SK-N-SH (cell line): ENCODE measurements around the gene CORT. TPM values are rescaled to one million over a fixed set of nuclear protein-coding genes. Genes with fewer than 3 reads are reported as not detected.
A peak's percentile ranks its signal among the peaks of the same experiment; 100 is the strongest.

Experiments used
- CTCF ChIA-PET: fragments of 300-600, 350-600 bp; formaldehyde crosslinking; extraction: SDS; loops from one replicate; lab custom pipeline; 2021; lab: Yijun Ruan, JAX
- POLR2A ChIA-PET: fragments of 350-600 bp; sonication (Branson Sonifier 250); formaldehyde crosslinking; extraction: SDS; loops from one replicate; lab custom pipeline; 2020; ENCODE audit warnings: antibody characterized with exemption, inconsistent platforms; lab: Yijun Ruan, JAX
- DNase-seq: peaks from one replicate; pipeline ENCODE4 v3.0.0; 2012
- H2AFZ ChIP-seq: fragments of 200-600 bp; sonication (generic); 2 replicates; pipeline ENCODE4 v1.8.1; 2016; ENCODE audit warnings: antibody characterized with exemption, mild to moderate bottlenecking, low read depth
- H3F3A ChIP-seq: fragments of 200-600 bp; sonication (generic); replicated peaks from 2 replicates; pipeline ENCODE3; 2016; ENCODE audit warnings: antibody characterized with exemption, mild to moderate bottlenecking; ENCODE audit not compliant: insufficient read depth
- H3K27ac ChIP-seq, 2 experiments: fragments of 200-500 bp in 1 of 2; fragments of 200-600 bp in 1 of 2; sonication (Bioruptor generic) in 1 of 2; sonication (generic), shearing (Covaris generic) in 1 of 2; 2 replicates each; pipeline versions ENCODE4 v1.5.1 to v1.6.1; 2014 to 2016; ENCODE audit warnings: low read depth in 2 of 2, inconsistent platforms in 1 of 2, low read length in 1 of 2, mild to moderate bottlenecking in 1 of 2, mixed read lengths in 1 of 2
- H3K27me3 ChIP-seq: fragments of 200-600 bp; sonication (generic), shearing (Covaris generic); 2 replicates; pipeline ENCODE4 v1.6.1; 2016; ENCODE audit warnings: mixed run types; ENCODE audit not compliant: insufficient read depth
- H3K36me3 ChIP-seq, 2 experiments: fragments of 200-500 bp in 1 of 2; fragments of 200-600 bp in 1 of 2; sonication (Bioruptor generic) in 1 of 2; sonication (generic) in 1 of 2; replicated peaks in 1 of 2; 2 replicates each; pipeline versions ENCODE3 to v1.5.1; 2014 to 2016; ENCODE audit warnings: low read length in 1 of 2, mild to moderate bottlenecking in 1 of 2; ENCODE audit not compliant: insufficient read depth in 2 of 2, control insufficient read depth in 1 of 2
- H3K4me1 ChIP-seq, 2 experiments: fragments of 200-500 bp in 1 of 2; fragments of 200-600 bp in 1 of 2; sonication (Bioruptor generic) in 1 of 2; sonication (generic), shearing (Covaris generic) in 1 of 2; 2 replicates each; pipeline versions ENCODE4 v1.5.1 to v1.6.1; 2014 to 2016; ENCODE audit warnings: low read depth in 1 of 2, low read length in 1 of 2, mixed run types in 1 of 2; ENCODE audit not compliant: insufficient read depth in 2 of 2, control insufficient read depth in 1 of 2
- H3K4me2 ChIP-seq: fragments of 200-600 bp; sonication (generic), shearing (Covaris generic); 2 replicates; pipeline ENCODE4 v1.6.1; 2017; ENCODE audit warnings: mixed run types
- H3K4me3 ChIP-seq, 2 experiments: fragments of 200-500 bp in 1 of 2; fragments of 200-600 bp in 1 of 2; sonication (Bioruptor generic) in 1 of 2; sonication (generic), shearing (Covaris generic) in 1 of 2; 2 replicates each; pipeline versions ENCODE4 v1.5.1 to v1.8.1; 2014 to 2016; ENCODE audit warnings: low read depth in 2 of 2, inconsistent platforms in 1 of 2, low read length in 1 of 2, mild to moderate bottlenecking in 1 of 2, mixed read lengths in 1 of 2, moderate library complexity in 1 of 2
- H3K79me2 ChIP-seq: fragments of 200-600 bp; sonication (generic); 2 replicates; pipeline ENCODE4 v1.8.1; 2017; ENCODE audit warnings: mild to moderate bottlenecking; ENCODE audit not compliant: insufficient read depth
- H3K9ac ChIP-seq: fragments of 200-600 bp; sonication (generic); 2 replicates; pipeline ENCODE4 v1.6.1; 2017; ENCODE audit warnings: mixed run types
- H3K9me2 ChIP-seq: fragments of 200-600 bp; sonication (generic); 2 replicates; pipeline ENCODE4 v1.6.1; 2017; ENCODE audit warnings: mixed run types
- H3K9me3 ChIP-seq: fragments of 200-600 bp; sonication (generic); 2 replicates; pipeline ENCODE4 v1.6.1; 2017; ENCODE audit warnings: mixed run types, mild to moderate bottlenecking, moderate library complexity
- H4K20me1 ChIP-seq: fragments of 200-600 bp; sonication (generic); 2 replicates; pipeline ENCODE4 v1.6.1; 2017; ENCODE audit warnings: mild to moderate bottlenecking, mixed run types; ENCODE audit not compliant: insufficient read depth
- CHD2 ChIP-seq: fragments of 150-350 bp; IDR thresholded peaks from 2 replicates; pipeline ENCODE4 v1.6.1; 2018; ENCODE audit warnings: low read length; ENCODE audit not compliant: partially characterized antibody
- ELF1 ChIP-seq: IDR thresholded peaks from 2 replicates; pipeline ENCODE4 v1.4.0; 2012
- EP300 ChIP-seq, 2 experiments: IDR thresholded peaks; 2 replicates each; pipeline versions ENCODE4 v1.4.0 to v1.6.1; 2012; ENCODE audit warnings: borderline replicate concordance in 1 of 2, low read depth in 1 of 2, low read length in 1 of 2
- FOSL2 ChIP-seq: IDR thresholded peaks from 2 replicates; pipeline ENCODE4 v1.4.0; 2012; ENCODE audit warnings: low read depth, mild to moderate bottlenecking, moderate library complexity, borderline replicate concordance
- GABPA ChIP-seq: IDR thresholded peaks from 2 replicates; pipeline ENCODE4 v1.4.0; 2012; ENCODE audit warnings: low read depth, mild to moderate bottlenecking
- GATA2 ChIP-seq: sonication (generic); formaldehyde crosslinking; IDR thresholded peaks from 2 replicates; pipeline ENCODE4 v1.5.0; 2020; ENCODE audit warnings: mild to moderate bottlenecking, missing genetic modification reagents
- JUND ChIP-seq: IDR thresholded peaks from 2 replicates; pipeline ENCODE4 v1.4.0; 2012
- MEF2A ChIP-seq: IDR thresholded peaks from 2 replicates; pipeline ENCODE4 v1.4.0; 2012; ENCODE audit warnings: low read depth, borderline replicate concordance
- MXI1 ChIP-seq: IDR thresholded peaks from 2 replicates; pipeline ENCODE4 v1.6.1; 2012; ENCODE audit warnings: mild to moderate bottlenecking, low read depth, low read length, improper control_type of control experiment
- NFIC ChIP-seq: IDR thresholded peaks from 2 replicates; pipeline ENCODE4 v1.4.0; 2012; ENCODE audit warnings: borderline replicate concordance
- RCOR1 ChIP-seq: fragments of 150-350 bp; IDR thresholded peaks from 2 replicates; pipeline ENCODE4 v1.6.1; 2017; ENCODE audit warnings: antibody characterized with exemption, low read length
- RXRA ChIP-seq: IDR thresholded peaks from 2 replicates; pipeline ENCODE4 v1.4.0; 2012; ENCODE audit warnings: low read depth, mild to moderate bottlenecking, borderline replicate concordance
- SIN3A ChIP-seq: IDR thresholded peaks from 2 replicates; pipeline ENCODE4 v1.6.1; 2012; ENCODE audit warnings: low read depth, mild to moderate bottlenecking, low read length, moderate library complexity, borderline replicate concordance
- SMC3 ChIP-seq: IDR thresholded peaks from 2 replicates; pipeline ENCODE4 v1.6.1; 2012; ENCODE audit warnings: low read depth, low read length, improper control_type of control experiment
- TEAD4 ChIP-seq: IDR thresholded peaks from 2 replicates; pipeline ENCODE4 v1.4.0; 2012; ENCODE audit warnings: mild to moderate bottlenecking, borderline replicate concordance; ENCODE audit not compliant: insufficient read depth
- YY1 ChIP-seq: IDR thresholded peaks from 2 replicates; pipeline ENCODE4 v1.4.0; 2012; ENCODE audit warnings: low read depth, mild to moderate bottlenecking
- WGBS: methylation state at CpG from one replicate; pipeline ENCODE4 v1.1.6; 2017; ENCODE audit warnings: low lambda C conversion rate; 5-methylcytosine and 5-hydroxymethylcytosine counted together
- polyA plus RNA-seq, 3 experiments: library from polyadenylated mRNA; depleted of rRNA; stranded (reverse); fragments of >200 nt; gene quantifications; 2 replicates each; pipeline ENCODE4 v1.2.3, GENCODE V29; 2012
- TF ChIP-seq, protein P1 (sequence below): IDR thresholded peaks from 2 replicates; pipeline ENCODE4 v1.6.1; 2012; ENCODE audit warnings: mild to moderate bottlenecking, low read depth, low read length, moderate library complexity
- TF ChIP-seq, protein P2 (sequence below): fragments of 150-350 bp; IDR thresholded peaks from 2 replicates; pipeline ENCODE4 v1.6.1; 2016; ENCODE audit warnings: mild to moderate bottlenecking, low read depth, low read length
- TF ChIP-seq, protein P3 (sequence below): fragments of 200-600 bp; sonication (generic); IDR thresholded peaks from 2 replicates; pipeline ENCODE4 v1.6.1; 2017; ENCODE audit warnings: antibody characterized with exemption, mild to moderate bottlenecking, moderate library complexity

Gene CORT
- polyA plus RNA-seq, 1 of the 3 experiments (the other 2 are of a cell fraction) = 0.26 TPM

DNA sequence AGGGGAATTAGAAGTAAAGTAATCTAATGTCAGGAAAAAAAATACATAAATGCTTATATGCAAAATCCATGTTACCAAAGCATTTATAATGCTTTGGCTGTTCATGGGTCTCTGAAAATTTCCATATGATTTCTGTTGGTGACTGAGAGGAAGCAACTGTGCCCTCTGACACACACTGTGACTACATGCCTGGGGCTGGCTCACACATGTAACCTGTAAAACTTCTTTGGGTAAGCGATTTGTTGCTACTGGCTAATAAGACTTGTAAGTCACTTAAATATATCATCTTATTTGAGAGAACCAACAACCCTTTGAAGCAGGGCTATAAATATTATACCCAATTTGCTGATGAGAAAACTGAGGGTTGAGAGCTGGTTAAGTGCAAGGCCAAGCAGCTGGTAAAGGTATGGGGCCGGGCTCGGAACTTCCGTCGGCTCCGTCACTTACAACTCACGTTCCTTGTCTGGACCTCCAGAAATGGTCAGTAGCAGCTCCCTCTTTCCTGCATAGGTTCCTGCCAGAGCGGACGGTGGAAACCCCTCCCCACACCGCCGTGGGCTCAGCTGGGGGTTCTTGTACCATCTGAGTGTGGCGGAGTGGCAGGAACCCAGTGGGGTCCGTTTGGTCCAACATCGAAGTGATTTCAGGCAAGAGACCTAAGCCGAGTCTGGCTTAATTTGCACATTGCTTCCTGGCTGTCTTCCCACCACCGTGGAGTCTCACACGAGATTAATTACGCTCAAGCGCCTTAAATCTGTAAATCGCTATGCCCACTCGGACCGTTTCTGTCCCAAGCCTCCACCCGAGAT, 21.8 kb downstream of the CORT start:
- Histone ChIP-seq H3K27me3 (no peaks in the 10 kb centered on the region), H3K9me2 (no peaks in the 10 kb centered on the region), H3K4me3 (peak overlapping the region; percentile 70 to 85), H3K27ac (peak overlapping the region; percentile 50 to 72; a peak in 3 of 4 replicates), H3K4me1 (peaks cover 8 to 13% of the 10 kb centered on the region in 2 experiments; a peak in 3 of 4 replicates), H3K4me2 (peak overlapping the region; percentile 82), H2AFZ (peak overlapping the region; percentile 78), H3K79me2 (peaks cover 41% of the 10 kb centered on the region)
- CTCF ChIA-PET = interaction anchor here (0.8 to 2.1 kb wide), 4 partner anchors 16 to 41 kb away, joined by 3 to 7 read pairs (median 4); partner anchors contain the start of gene CENPS
- WGBS = 3% methylated on average over 21 of the region's 23 CpGs
- TF ChIP-seq NFIC = no peak
- TF ChIP-seq, protein P1, sequence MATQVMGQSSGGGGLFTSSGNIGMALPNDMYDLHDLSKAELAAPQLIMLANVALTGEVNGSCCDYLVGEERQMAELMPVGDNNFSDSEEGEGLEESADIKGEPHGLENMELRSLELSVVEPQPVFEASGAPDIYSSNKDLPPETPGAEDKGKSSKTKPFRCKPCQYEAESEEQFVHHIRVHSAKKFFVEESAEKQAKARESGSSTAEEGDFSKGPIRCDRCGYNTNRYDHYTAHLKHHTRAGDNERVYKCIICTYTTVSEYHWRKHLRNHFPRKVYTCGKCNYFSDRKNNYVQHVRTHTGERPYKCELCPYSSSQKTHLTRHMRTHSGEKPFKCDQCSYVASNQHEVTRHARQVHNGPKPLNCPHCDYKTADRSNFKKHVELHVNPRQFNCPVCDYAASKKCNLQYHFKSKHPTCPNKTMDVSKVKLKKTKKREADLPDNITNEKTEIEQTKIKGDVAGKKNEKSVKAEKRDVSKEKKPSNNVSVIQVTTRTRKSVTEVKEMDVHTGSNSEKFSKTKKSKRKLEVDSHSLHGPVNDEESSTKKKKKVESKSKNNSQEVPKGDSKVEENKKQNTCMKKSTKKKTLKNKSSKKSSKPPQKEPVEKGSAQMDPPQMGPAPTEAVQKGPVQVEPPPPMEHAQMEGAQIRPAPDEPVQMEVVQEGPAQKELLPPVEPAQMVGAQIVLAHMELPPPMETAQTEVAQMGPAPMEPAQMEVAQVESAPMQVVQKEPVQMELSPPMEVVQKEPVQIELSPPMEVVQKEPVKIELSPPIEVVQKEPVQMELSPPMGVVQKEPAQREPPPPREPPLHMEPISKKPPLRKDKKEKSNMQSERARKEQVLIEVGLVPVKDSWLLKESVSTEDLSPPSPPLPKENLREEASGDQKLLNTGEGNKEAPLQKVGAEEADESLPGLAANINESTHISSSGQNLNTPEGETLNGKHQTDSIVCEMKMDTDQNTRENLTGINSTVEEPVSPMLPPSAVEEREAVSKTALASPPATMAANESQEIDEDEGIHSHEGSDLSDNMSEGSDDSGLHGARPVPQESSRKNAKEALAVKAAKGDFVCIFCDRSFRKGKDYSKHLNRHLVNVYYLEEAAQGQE = no peak
- no peak for TF ChIP-seq CHD2
- TF ChIP-seq FOSL2 = no peak
- TF ChIP-seq RCOR1 = no peak
- no peak for TF ChIP-seq YY1
- TF ChIP-seq MXI1 = no peak
- no peak for TF ChIP-seq SIN3A
- TF ChIP-seq SMC3 = no peak
- TF ChIP-seq RXRA = no peak
- TF ChIP-seq MEF2A = no peak
- TF ChIP-seq, protein P2, sequence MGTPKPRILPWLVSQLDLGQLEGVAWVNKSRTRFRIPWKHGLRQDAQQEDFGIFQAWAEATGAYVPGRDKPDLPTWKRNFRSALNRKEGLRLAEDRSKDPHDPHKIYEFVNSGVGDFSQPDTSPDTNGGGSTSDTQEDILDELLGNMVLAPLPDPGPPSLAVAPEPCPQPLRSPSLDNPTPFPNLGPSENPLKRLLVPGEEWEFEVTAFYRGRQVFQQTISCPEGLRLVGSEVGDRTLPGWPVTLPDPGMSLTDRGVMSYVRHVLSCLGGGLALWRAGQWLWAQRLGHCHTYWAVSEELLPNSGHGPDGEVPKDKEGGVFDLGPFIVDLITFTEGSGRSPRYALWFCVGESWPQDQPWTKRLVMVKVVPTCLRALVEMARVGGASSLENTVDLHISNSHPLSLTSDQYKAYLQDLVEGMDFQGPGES = no peak
- TF ChIP-seq, protein P3, sequence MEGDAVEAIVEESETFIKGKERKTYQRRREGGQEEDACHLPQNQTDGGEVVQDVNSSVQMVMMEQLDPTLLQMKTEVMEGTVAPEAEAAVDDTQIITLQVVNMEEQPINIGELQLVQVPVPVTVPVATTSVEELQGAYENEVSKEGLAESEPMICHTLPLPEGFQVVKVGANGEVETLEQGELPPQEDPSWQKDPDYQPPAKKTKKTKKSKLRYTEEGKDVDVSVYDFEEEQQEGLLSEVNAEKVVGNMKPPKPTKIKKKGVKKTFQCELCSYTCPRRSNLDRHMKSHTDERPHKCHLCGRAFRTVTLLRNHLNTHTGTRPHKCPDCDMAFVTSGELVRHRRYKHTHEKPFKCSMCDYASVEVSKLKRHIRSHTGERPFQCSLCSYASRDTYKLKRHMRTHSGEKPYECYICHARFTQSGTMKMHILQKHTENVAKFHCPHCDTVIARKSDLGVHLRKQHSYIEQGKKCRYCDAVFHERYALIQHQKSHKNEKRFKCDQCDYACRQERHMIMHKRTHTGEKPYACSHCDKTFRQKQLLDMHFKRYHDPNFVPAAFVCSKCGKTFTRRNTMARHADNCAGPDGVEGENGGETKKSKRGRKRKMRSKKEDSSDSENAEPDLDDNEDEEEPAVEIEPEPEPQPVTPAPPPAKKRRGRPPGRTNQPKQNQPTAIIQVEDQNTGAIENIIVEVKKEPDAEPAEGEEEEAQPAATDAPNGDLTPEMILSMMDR = no peak
- no peak for TF ChIP-seq ELF1
- no peak for TF ChIP-seq JUND
- no peak for TF ChIP-seq GATA2 (CRISPR knock-in tag)
- no peak for TF ChIP-seq TEAD4
- no peak for TF ChIP-seq EP300 (IDR thresholded peaks at IDR 0.05; ENCODE audit: borderline replicate concordance in 1 of 2, low read depth in 1 of 2, low read length in 1 of 2)
- TF ChIP-seq GABPA = no peak
- TF ChIP-seq, all 33 proteins: peak for 0
- H4K20me1 ChIP-seq = no peaks in the 10 kb centered on the region; the same call in 1 of the 2 replicates
- no peaks in the 10 kb centered on the region for H3K9me3 ChIP-seq
- POLR2A ChIA-PET = no interaction called here
- H3K36me3 ChIP-seq = peaks cover 9 to 16% of the 10 kb centered on the region in 2 experiments
- peak; percentile 44 for DNase-seq
- peak overlapping the region; percentile 71 for H3K9ac ChIP-seq
- peaks cover 7% of the 10 kb centered on the region for H3F3A ChIP-seq
